ENCODE data around the gene XRCC1.
"Not testable (repeated sequence)": the region's sequence is repeated elsewhere in the genome, so short reads cannot be mapped to it uniquely, and the experiment has no call there.

XRCC1 gene, protein sequence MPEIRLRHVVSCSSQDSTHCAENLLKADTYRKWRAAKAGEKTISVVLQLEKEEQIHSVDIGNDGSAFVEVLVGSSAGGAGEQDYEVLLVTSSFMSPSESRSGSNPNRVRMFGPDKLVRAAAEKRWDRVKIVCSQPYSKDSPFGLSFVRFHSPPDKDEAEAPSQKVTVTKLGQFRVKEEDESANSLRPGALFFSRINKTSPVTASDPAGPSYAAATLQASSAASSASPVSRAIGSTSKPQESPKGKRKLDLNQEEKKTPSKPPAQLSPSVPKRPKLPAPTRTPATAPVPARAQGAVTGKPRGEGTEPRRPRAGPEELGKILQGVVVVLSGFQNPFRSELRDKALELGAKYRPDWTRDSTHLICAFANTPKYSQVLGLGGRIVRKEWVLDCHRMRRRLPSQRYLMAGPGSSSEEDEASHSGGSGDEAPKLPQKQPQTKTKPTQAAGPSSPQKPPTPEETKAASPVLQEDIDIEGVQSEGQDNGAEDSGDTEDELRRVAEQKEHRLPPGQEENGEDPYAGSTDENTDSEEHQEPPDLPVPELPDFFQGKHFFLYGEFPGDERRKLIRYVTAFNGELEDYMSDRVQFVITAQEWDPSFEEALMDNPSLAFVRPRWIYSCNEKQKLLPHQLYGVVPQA

DNA sequence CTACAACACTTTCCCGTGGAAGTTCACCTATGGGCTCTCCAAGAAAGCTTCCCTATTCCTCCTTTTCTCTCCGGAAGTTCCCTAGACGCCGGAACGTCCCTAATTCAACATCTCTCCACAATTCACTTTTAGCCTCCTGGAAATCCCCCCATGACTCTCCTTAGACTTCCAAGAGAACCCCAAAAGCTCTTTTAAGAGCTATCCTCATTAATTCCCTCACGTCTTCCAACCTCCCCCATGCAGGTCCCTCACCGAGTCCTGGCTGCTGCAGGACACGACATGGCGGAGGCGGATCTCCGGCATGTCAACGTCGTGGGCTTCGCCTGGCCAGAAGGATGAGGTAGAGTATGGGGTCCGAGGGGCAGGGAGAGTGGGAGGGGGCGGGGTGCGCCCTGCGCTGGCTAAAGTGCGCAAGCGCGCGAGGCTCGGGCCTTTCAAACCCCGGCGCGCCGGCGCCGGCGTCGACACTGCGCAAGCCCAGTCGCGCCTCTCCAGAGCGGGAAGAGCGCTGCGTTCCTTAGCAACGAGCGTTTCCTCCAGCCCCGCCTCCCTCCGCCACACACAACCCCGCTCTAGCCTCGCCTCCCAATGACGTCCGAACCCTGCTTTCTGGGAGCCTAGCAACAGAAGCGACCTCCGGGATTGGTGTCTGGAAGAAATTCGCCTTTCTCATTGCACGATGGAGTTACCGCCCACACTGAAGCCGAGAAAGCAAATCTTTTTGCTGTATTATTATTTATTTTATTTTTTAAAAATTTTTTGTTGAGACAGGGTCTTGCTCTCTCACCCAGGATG lies at the start of gene XRCC1, which contains the start of gene PINLYP:
TSS of gene XRCC1 (minus strand) at position 372 of the 795 bp plus-strand sequence. CDS start at position 303, 69 bp downstream.
TSS of gene PINLYP (plus strand) at position 646 of the 795 bp plus-strand sequence. CDS start 1,391 bp downstream, outside the sequence.
- DNase-seq, result peak; percentile 99

DNA sequence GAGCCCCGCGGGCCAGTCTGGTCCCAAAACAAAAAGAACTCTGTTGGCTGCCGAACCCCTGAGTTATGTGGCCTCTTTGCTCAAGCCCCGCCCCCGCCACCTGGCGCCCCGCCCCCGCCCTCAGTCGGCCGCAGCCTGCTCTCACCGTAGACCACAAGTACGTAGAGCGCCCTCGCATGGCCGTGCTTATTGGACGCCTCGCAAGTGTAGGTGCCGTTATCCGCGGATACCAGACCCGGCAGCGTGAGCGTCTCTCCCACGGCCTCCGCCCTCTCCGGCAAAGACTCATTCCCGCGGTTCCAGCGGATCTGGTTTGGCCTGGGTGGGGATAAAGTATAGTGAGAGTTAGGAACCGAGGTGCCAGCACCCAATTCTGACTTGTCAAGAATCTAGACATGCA lies 49.6 kb upstream of the XRCC1 start:
- peak; percentile 81 for DNase-seq

DNA sequence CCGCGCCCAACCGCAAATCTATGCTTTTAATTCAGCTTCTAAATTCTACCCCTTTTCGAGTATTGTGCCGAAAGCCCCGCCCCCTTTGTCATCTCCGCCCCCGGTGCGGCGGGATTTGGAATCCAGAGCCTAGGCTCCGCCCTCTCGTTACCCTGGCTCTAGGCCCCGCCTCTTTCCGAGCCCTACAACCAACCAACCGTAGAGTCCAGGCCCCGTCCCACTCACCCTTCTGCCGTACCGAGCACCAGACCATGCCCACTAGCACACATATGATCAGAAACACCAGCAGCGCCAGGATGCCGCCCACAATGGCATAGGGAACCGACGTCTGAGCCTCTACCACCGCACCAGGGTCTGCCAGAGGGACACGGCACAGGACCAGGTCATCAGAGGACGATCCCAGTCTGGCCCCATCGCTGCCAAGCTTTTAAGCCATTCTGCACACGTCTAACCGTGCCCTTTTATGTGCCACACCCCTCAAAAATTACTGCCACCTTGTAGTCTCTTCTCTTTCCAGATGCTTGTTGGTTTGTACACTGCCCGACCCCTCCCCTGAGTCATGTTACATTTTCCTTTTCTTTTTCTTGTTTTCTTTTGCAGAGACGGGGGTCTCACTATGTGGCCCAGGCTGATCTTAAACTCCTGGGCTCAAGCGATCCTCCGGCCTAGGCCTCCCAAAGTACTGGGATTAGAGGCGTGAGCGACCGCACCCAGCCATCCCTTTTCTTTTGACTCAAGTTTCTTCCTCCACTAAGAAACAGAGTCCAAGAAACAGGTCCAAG lies 48.8 kb upstream of the XRCC1 start:
- DNase-seq, result no peak

DNA sequence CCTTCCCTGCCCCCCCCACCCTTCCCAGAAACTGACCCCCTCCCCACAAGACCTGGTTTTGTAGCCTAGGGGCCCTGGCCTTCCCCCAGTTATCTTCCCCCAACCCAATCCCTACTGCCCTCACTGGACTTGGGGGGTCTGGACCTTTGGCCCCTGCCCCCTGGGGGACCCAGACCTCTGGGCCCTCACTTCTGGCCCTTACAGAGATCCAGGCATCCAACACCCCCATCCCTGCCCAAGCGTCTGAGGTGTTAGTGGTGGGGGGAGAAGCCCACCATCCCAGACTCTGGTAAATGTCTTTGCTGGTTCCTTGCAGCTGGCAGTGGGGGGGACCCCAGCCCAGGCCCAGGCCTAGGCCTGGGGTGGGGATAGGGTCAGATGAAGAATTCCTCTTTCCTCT lies 47.6 kb upstream of the XRCC1 start:
- no peak for DNase-seq

DNA sequence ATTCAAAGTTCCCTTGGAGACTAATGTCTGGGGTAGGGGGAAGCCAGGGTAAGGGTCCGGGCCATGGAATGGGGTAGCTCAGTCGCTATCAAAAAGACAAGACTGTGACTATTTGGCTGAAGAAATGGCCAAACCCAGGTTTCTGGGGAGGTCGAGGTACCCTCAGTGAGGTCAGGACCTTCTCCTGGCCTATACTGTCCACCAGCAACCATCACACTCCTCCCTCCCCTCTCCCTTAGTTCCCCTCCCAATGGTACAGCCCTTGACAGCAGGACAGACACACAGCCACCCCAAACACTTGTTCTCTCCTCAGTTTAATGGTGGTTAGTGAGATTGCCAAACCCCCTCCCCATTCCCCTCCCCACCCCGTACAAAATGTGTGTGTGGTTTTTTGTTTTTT lies 46.7 kb upstream of the XRCC1 start:
- DNase-seq, result no peak

DNA sequence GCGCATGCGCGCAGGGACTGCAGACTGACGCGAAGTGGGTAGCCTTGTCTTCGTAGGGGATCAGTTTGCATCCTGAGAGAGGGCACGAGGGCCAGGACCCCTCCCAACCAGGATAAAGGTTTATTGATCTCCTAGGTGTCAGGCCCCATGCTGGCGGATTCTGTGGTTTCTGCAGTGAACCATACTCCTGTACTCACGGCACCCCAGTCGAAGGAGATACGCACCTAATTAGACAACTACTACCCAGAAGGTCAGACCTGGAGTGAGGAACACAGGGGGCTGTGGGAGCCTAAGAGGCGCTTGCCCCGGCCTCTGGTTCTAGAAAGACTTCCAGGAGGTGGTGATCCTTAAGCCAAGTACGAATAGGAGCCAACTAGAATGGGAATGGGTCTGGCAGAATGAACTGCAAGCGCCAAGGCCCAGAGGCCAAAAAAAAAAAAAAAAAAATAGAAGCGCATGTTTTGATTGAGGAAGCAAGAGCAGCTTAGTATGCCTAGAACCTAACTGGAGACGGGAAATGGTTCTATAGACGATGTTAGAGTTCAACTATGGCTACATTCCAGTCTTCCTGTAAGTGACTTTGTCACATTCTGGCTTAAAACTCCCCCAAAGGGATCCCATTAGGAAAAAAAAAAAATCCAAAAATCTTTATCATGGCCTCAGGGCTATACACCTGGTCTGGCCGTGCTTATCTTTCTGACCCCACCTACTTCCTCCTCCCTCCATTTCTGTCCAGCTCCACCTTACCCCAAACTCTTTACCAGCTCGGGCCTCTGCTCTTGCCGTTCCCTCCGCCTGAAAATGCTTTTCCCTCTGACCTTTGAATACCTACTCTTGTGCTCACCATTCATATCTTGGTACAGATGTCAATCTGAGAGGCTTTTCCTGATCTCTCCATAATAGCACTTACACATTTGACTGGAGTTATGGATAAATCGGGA lies 45.0 kb upstream of the XRCC1 start:
- no peak for DNase-seq

DNA sequence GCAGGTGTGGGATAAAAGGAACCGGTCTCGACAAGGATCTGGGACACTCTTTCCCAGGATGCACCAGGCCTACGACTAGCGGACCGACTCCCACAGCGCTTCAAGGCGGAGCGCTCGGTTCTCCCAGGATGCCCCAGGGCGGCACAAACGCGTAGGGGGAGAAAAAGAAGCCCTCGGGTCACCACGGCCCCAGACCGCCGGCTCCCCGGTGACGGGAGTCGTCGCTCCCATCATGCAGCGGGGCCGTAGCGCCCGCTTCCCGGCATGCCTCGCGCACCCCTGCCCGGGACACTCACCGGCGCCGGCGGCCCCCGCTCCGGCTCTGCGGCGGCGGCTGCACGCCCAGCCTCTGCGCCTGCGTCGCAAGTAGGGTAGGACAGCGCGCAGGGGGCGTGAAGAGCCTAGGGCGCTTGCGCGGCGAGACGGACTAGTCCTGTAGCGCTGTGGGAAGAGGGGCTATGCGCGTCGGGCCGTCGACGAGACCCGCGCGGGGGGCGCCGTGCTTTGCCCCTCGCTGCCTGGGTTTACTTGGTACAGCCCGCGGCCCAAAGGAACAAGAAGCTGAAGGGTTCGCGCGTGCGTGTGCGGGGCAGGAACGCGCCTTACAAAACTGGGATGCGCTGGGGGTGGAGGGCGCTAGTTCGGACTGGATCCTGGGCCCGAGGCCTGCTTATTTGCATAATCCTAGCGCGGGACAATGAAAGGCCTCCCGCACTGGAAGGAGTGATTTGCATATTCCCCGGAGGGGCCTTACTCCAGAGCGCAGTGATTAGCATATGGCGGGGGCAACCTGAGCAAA lies 44.1 kb upstream of the XRCC1 start, which contains the start of gene ZNF428:
TSS of gene ZNF428 (minus strand) at position 368 of the 799 bp plus-strand sequence. CDS start 5,325 bp downstream, outside the sequence.
- DNase-seq, result peak; percentile 97

DNA sequence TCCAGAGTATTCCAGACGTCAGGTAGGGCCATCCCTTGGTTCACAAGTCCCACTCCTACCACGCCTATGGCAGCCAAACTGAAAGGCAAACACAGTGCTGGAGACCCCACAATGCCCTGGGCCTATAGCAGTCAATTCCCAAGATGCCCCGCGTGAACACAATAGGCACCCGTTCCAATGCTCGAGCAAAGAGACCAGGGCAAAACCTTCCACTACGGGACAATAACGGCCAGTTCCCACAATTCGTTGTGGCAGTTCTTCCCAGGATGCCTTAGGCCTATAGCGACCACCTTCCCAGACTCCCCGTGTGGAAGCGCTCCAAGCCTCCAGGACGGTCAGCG lies 43.6 kb upstream of the XRCC1 start:
- DNase-seq, result peak; percentile 94

DNA sequence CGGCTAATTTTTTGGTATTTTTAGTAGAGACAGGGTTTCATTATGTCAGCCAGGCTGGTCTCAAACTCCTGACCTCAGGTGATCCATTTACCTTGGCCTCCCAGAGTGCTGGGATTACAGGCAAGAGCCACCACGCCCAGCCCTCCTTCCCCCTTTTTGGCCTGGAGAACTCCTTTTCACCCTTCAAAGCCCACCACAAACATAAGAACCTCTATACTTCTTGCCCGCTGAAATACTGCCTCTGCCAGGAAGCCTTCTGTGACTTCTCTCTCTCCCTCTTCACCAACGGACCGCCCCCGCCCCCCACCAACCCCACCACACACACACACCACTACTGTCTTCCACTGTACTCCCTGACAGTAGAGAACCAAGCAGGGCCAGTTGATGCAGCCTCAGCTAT lies 41.6 kb upstream of the XRCC1 start:
- no peak for DNase-seq

DNA sequence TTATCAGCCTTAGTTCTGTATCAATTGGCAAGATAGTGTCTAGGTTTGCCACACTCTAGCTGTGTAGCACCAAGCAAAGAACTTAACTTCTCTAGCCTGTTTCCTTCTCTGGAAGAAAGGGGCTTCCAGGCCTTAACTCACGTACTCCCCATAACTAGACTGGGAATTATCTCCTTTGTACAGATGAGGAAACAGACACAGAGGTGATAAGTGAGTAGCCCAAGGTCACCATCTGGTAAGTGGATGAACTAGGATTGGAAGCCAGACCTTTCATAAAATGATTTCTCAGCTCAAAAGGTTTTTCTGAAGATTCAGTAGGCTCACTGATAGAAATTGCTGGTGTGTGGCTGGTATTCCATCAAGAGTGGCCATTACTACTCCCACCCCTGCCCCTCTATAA lies 41.0 kb upstream of the XRCC1 start:
- peak; percentile 25 for DNase-seq

DNA sequence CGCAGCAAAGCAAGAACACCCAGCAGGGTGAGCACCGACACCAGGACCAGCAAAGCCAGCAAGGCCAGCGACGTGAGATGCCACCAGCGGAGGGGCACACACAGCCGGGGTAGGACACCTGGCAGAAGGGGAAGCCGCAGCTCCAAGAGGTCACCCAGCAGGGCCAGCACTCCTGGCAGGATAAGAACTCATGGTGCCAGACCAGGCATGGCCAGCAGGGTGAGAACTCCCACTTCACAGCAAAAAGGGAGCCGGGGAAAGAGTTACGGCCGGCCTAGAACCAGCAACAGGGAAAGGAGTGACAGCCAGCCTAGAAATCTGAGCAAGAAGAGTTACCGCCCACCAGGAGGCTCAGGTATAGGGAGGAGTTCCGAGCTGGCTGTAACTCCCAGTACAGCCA lies 37.0 kb upstream of the XRCC1 start:
- DNase-seq, result no peak

DNA sequence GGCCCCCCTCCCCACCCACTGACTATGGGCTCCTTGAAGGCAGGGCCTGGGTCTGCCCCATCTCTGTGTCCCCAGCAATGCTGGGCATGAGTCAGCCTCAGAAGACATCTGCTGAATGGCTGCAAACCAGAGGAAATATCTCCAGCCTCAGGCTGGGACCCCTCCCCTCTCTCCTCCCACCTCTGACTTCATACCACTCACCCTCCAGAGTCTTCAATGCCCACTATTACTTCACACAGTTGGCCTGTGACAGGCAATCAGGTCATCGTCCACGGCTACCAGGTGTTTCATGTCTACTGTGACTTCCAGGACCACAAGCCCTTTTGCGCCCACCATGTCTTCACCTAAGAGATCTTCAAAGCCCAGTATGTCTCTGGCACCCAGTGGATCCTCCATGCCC lies 36.5 kb upstream of the XRCC1 start, which contains the start of gene SRRM5:
TSS of gene SRRM5 (plus strand) at position 301 of the 400 bp plus-strand sequence. CDS start at position 335, 34 bp downstream.
- DNase-seq, result no peak

DNA sequence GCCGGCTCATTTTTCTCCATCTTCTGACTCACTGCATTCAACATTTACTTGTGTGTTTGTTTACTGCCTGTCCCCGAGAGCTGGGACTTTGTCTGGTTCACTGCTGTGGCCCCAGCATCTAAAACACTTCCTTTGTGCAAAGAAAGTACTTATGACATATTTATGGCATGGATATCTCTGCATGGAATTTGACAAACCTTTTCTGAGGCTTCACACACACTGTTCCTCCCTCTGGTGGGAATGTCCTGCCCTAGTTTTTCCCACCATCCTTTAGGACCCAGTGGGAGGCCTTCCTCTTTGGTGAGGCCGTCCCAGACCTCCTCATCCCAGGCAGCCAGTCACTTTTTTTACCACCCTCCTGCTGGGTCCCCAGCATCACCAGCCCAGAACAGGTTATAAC lies 35.2 kb upstream of the XRCC1 start:
- no peak for DNase-seq

DNA sequence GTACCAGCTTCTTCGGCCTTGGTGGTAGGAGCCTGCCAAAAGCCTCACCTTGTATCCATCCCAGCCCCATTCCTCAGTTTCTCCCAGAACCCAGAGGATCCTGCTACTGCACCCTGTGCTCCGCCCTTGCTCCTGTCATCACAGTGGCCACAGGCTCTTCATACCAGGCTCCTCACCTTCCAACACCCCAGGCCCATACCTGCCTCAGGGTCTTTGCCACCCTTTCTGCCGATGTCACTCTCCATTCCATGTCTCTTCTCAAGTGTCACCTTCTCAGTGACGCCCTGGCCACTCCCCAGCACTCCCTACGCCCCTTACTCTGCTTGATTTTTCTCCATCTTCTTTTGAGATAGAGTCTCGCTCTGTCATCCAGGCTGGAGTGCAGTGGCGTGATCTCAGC lies 34.5 kb upstream of the XRCC1 start:
- DNase-seq, result no peak

DNA sequence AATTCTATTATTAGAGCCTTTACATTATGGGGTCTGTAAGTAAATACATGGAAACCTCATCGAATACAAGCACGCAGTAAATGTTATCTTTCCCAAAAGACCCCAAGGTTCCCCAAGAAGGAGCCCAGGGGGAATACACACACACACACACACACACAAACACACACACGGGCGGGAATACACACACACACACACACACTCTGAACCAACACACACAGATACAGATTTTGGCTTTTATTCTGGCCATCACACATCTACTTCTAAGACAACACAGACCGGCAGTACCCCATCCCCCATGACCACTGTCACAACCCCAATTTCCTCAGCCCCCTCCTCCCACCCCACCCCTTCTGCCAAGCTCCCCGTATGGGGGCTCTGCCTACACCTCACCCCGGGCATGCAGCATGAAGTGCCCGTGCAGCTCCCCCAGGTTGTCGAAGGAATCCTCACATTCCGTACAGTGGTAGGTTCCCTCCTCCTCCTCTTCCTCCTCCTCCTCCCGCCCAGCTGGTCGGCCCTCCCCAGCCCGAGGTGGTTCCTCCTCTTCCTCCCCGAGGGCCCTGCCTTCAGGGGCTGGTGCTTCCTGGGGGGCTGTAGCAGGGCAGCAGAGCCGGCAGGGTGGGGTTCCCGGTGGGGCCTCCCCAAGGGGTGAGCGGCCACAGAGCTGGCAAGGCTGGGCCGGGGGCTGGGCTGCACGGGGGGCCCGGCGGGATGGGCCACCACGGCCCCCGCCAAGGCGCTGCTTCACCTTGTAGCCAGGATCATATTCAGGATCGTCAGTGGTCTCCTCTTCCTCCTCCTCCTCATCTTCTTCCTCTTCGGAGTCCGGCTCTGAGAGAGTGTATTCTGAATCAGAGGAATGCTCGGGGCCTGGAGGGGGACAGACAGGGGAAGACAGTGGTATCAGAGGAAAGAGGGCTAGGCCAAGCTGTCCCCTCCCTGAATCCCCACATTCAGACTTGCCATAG lies 32.2 kb upstream of the XRCC1 start:
- no peak for DNase-seq

DNA sequence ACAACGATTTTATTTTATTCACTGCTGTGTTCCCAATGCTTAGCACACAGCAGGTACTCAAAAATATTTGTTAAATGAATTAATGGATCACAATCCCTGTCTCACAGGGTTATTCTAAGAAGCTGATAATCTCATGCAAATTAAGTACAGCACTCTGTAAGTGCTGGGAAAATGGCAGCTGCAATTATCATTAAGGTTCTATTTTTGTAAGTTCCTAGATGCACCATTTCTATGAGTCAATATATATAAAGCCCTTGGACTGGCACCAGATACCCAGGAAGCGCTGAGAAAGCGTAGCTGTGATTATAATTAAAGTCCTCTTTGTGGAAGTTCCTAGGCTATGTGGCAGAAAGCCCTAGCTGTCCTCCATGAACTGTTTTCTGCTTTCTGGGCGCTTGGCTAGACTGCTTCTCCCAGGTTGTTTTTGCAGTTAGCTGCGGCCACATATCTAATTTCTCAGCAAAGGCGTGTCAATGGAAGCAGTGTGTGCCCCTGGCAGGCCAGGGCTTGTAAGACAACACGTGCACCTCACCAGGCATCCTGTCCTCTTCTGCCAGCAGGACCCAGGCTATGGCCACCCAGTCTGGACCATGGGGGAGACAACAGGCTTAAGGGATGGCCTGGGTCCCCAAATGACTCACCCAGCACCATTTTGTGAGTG lies 31.4 kb upstream of the XRCC1 start:
- no peak for DNase-seq

DNA sequence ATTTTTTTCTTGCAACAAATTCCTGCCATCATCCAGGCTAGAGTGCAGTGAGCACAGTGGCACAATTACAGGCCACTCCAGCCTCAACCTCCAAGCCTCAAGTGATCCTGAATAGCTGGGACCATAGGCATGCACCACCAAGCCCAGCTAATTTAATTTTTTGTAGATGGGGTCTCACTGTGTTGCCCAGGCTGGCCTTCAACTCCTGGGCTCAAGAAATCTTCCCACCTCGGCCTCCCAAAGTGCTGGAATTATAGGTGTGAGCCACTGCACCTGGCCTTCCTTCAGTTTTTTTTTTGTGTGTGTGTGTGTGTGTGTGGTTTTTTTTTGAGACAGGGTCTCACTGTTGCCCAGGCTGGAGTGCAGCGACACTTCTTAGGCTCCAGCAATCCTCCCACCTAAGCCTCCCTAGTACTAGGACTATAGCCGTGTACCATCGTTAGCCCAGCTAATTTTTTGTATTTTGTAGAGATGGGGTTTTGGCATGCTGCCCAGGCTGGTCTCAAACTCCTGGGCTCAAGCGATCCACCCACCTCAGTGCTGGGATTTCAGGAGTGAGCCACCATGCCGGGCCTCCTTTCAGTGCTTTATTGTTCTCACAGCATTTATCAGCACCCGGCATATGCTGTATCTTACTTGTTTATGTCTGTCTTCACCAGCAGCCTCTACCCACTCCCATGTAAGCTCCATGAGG lies 30.7 kb upstream of the XRCC1 start:
- DNase-seq, result no peak

DNA sequence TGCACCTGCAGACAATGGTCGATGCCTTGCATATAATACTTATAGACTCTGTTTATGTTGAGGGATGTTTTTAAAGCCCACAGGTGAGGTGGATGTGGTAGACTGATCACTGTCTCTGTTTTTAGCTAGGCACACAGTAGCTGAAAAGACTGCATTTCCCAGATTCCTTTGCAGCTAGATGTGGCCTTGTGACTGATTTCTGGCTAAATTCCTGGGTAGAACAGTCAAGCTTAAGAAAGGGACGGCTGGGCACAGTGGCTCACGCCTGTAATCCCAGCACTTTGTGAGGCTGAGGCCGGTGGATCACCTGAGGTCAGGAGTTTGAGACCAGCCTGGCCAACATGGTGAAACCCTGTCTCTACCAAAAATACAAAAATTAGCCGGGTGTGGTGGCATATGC lies 25.0 kb upstream of the XRCC1 start:
- not testable (repeated sequence) for DNase-seq
